Measurements from ENCODE around the gene USP48. TPM values are rescaled to one million over a fixed set of nuclear protein-coding genes. Genes with fewer than 3 reads are reported as not detected.
"Not testable (repeated sequence)": the region's sequence is repeated elsewhere in the genome, so short reads cannot be mapped to it uniquely, and the experiment has no call there.

USP48 gene, protein sequence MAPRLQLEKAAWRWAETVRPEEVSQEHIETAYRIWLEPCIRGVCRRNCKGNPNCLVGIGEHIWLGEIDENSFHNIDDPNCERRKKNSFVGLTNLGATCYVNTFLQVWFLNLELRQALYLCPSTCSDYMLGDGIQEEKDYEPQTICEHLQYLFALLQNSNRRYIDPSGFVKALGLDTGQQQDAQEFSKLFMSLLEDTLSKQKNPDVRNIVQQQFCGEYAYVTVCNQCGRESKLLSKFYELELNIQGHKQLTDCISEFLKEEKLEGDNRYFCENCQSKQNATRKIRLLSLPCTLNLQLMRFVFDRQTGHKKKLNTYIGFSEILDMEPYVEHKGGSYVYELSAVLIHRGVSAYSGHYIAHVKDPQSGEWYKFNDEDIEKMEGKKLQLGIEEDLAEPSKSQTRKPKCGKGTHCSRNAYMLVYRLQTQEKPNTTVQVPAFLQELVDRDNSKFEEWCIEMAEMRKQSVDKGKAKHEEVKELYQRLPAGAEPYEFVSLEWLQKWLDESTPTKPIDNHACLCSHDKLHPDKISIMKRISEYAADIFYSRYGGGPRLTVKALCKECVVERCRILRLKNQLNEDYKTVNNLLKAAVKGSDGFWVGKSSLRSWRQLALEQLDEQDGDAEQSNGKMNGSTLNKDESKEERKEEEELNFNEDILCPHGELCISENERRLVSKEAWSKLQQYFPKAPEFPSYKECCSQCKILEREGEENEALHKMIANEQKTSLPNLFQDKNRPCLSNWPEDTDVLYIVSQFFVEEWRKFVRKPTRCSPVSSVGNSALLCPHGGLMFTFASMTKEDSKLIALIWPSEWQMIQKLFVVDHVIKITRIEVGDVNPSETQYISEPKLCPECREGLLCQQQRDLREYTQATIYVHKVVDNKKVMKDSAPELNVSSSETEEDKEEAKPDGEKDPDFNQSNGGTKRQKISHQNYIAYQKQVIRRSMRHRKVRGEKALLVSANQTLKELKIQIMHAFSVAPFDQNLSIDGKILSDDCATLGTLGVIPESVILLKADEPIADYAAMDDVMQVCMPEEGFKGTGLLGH
- polyA plus RNA-seq (ENCODE audit: insufficient read length in 12 of 12): 10 to 100 TPM in 11 of 12 donors, not detected in 1; 38.1 to 72.3 (median 52.6) TPM
- long read RNA-seq, donor 1, full-length matches to known transcripts: 6 of 6 reads
- long read RNA-seq, donor 1, partial matches to known transcripts: 0 of 6 reads
- long read RNA-seq, donor 1, other reads (novel, unspliced or antisense): 0 of 6 reads
- long read RNA-seq, donor 2, full-length matches to known transcripts: 2 of 2 reads
- long read RNA-seq, donor 2, partial matches to known transcripts: 0 of 2 reads
- long read RNA-seq, donor 2, other reads (novel, unspliced or antisense): 0 of 2 reads
- long read RNA-seq, donor 3, full-length matches to known transcripts: 3 of 3 reads
- long read RNA-seq, donor 3, partial matches to known transcripts: 0 of 3 reads
- long read RNA-seq, donor 3, other reads (novel, unspliced or antisense): 0 of 3 reads
- long read RNA-seq, donor 4: 0 reads
- long read RNA-seq, donor 5, full-length matches to known transcripts: 7 of 13 reads
- long read RNA-seq, donor 5, partial matches to known transcripts: 6 of 13 reads
- long read RNA-seq, donor 5, other reads (novel, unspliced or antisense): 0 of 13 reads
- long read RNA-seq, donor 6, partial matches to known transcripts: 0 of 3 reads
- long read RNA-seq, donor 6, other reads (novel, unspliced or antisense): 0 of 3 reads
- long read RNA-seq, donor 7, partial matches to known transcripts: 0 of 1 reads
- long read RNA-seq, donor 7, other reads (novel, unspliced or antisense): 0 of 1 reads
- long read RNA-seq, donor 8, partial matches to known transcripts: 0 of 3 reads
- long read RNA-seq, donor 8, other reads (novel, unspliced or antisense): 0 of 3 reads
- long read RNA-seq, donor 9, partial matches to known transcripts: 0 of 1 reads
- long read RNA-seq, donor 9, other reads (novel, unspliced or antisense): 0 of 1 reads
- long read RNA-seq, donor 10, partial matches to known transcripts: 6 of 6 reads
- long read RNA-seq, donor 10, other reads (novel, unspliced or antisense): 0 of 6 reads
- long read RNA-seq, donor 11, partial matches to known transcripts: 6 of 6 reads
- long read RNA-seq, donor 11, other reads (novel, unspliced or antisense): 0 of 6 reads

DNA sequence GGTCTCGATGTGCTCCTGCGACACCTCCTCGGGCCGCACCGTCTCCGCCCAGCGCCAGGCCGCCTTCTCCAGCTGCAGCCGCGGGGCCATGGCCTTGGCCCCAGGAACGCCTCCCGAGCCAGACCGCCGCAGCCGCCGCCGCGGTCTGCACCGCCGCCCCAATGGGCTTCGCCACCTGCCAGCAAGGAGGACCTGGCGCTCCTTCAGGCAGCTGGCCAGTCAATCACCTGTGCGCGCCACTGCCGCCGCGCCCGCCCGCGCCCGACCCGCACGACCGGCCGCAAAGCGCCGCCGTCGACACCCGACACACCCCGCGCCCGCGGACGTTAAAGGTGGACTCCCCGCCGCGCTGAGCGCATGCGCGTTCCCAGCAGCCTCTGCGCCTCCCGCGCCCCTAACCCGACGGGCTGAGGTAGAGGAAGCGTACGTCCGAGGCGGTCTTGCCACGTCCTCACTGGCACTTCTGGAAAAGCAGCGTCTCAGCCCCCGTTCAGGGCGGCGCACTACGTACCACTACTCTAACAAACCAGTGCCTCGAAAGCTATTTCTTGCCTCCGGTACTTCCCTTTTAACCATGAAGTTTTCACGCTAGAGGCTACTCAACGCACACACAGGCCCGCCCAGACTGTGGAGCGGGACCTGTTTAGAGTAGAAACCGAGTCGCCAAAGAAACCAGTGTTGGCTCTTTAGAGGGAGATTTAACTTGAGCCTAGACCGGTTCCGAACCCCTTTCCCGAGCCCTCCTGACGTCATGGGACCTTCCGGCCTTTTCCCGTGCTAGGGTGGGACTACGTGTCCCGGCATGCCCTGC lies at the start of gene USP48:
Gene USP48, minus strand, starts transcription at position 282 of the 811 bp plus-strand sequence. Its CDS starts 192 bp downstream, at position 90.
- DNase-seq: peak; percentile 98

DNA sequence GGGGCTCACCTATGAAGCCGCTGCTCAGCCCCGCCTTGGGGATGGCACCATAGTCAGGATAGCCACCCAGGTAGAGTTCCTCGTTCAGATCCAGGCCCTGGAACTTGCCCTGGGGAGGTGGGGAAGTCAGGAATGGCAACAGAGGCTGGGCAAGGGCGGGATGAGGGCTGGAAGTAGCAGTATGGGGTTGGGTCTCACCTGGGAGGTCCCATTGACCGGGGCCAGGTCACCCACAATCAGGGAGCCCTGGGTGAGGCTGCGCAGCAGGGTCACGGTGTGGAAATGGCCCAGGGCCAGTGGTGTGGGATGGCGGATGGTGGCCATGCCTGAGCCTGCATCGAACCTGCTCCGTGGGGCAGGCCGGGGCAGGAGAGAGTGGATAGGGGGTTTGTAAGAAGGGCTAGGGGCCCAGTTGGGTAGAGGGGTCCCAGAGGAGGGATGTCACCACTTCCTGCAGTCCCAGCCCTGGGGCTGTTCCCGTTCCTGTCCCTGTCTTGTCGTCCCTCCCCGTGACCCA lies 48.6 kb upstream of the USP48 start:
- DNase-seq: no peak

DNA sequence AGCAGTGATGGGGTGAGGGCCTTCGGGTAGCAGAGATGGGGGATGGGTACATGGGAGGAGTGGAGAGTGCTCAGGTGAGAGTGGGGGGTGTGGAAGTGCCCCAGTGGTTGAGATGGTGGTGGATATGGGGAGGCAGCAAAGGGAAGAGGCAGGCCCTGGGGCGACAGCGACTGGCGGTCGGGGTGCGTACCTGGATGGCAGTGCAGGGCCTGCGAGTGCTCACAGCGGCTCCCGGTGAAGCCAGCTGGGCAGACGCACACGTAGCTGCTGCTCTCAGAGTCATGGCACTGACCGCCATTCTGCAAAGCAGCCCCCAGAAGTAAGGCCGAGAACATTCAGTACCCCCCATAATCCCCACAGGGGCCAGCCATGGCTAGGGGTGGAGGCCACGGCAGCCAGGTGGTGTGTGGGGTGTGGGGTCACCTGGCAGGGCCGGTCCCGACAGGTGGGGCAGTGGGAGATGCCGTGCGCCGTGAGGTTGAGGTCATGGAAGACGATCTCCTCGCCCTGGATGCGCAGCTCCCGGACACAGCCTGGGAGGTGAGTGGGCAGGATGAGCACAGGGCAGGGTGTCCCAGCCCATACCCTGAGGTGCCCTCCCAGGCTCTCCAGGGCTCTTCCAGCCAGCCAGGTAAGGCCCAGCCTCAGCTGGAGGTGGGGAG lies 48.0 kb upstream of the USP48 start:
- no peak for DNase-seq

DNA sequence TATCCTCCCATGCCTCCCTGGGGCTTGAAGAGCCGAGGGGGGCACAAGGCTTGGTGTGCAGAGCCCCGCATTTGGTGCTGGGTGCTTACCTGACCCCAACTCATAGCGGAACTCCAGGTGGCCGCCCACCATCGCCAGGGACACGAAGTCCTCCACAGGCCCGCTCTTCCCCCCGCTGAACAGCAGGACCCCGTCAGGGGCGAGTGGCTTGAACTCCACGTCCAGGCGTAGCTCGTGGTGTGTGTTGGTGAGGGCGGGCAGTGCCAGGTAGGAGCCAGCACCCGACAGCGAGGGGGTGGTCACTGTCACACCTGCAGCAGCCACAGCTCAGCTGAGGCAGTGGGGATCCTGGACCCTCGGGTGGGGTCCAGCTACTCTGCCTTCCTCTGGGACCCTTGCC lies 46.3 kb upstream of the USP48 start:
- DNase-seq: no peak

DNA sequence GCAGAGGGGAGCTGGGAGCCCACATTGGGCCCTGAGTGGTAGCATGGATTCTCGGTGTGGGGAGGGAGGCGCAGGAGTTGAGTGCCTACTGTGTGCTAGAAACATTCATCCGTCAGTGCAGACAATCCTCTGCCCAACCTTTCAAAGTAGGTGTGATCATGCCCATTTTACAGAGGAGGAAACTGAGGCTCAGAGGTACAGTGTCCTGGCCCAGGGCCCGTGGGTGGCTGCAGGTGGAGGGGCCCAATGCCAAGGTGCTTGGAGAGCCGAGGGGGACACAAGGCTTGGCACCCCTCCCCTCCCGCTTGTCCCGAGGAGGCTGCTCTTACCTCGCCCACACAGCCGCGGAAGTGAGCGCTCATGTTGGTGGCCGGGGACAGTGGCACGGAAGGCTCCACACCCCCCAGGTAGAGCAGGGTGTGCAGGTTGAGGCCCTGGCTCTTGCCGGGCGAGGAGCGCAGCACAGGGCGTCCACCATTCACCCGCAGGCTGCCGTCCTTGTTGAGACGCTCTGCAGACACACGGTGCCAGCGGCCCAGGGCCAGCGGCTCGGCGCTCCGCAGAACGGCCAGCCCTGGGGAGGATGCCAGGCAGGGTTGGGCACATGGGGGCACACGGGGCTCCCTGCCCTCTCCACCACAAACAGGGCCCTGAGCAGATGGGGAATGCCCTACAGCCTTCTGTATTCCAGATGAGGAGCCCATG lies 45.7 kb upstream of the USP48 start:
- no peak for DNase-seq

DNA sequence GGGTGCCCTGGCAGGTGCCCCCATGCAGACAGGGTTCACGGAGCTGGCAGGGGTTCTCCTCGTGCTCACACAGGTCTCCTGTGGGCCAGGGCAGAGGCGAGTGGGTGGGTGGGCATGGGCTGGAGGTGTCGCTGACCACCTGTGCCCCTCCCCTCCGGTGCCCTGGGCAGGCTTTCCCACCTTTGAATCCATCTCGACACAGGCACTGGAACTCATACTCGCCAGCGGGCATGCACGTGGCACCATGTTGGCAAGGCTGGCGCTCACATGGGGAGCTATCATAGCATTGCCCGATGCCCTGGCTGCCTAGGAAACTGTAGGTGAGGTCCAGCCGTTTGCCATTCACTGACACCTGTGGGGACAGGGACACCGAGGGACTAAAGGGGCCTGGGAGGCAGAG lies 45.1 kb upstream of the USP48 start:
- no peak for DNase-seq

DNA sequence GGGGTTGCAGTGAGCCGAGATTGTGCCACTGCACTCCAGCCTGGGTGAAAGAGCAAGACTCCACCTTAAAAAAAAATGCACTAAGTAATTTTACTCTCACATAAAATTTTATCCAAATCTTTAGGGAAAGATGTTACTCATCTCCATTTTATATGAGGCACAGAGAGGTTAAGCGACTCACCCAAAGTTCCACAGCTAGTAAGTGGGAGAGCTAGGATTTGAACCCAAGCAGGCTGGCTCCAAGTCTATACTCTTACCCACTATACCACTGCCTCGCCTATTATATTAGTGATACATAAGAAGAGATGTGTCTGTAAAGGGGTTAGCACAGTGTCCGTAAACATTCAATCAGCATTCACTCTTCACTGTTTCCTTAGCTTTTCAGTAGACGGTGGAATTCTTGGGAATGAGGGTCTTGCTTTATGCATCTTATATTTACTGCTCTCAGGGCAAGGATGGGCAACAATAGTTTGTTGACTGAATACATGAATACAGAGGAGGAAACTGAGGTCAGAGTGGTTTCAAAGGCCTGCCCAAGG lies 44.3 kb upstream of the USP48 start:
- DNase-seq: no peak

DNA sequence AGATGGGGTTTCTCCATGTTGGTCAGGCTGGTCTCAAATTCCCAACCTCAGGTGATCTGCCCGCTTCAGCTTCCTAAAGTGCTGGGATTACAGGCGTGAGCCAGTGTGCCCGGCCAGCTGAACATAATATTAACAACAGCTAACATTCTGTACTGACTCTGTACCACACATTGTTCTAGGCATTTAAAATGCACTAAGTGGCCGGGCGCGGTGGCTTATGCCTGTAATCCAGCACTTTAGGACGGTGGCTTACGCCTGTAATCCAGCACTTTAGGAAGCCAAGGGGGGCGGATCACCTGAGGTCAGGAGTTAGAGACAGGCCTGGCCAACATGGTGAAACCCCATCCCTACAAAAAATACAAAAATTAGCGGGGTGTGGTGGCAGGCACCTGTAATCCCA lies 43.7 kb upstream of the USP48 start:
- DNase-seq: not testable (repeated sequence)

DNA sequence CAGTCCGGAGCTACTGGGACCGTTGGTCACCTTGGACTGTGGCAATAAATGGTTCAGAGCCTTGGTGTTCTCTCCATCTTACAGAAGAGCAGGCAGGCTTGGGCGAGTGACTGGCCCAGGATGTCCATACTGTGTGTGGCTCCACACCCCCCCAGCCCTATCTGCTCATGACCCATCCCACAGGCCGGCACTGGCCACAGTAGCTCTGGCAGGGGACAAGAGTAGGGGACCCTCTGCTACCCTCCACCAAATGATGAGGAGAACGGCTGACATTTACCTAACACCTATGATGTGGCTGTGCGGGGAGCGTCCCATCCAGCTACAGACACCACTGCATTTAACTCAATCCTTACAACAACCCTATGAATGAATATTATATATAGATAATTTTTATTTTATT lies 42.4 kb upstream of the USP48 start:
- no peak for DNase-seq

DNA sequence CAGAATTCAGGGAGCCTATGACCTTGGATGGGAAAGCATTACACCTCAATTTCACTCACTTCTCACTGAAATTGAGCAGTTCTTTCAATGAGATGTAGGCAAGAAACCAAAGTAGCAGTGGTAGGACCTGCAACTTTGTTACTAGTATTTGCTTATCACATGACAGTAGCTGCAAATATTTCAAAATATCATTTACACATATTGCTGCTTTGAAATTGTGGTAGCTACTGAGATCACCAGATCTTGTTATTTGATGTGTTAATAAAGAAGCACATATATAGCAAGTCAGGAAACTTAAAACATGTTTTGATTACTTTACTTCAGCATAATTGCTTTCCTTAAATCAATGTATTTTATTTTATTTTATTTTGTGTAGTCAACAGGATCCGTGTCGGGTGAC lies 42.0 kb upstream of the USP48 start:
- no peak for DNase-seq

DNA sequence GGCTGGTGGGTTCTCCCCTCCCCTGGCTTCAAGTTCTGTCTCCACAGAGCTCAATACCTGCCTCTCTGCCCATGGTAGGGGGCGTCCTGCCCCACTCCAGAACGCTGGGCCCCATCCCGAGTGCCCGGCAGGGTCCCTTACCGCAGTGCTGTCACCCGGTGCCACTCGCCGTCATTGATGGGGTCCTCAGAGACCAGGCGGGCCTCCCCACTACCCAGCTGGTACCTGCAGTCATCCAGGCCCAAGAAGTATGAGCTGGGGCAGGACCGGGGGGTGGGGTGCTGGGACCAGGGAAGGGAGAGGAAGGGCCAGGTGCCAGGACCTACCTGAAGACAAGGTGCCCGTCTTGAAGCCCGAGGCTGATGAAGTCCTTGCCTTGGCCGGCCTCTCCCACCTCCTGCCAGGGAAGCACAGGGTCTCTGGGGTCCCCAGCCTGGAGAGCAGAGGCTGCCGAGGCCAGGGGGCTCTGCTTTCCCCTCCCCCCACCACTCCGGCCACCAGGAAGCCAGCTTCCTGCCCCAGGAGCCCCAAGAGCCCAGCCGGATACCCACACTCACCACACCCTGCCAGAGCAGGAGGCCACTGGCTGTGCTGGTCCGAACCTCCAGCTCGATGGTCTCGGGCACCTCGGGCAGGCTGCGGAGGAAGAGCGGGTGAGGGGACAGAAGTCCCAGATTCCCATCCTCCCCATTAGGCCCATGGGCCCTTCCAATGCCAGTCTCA lies 41.2 kb upstream of the USP48 start:
- no peak for DNase-seq

DNA sequence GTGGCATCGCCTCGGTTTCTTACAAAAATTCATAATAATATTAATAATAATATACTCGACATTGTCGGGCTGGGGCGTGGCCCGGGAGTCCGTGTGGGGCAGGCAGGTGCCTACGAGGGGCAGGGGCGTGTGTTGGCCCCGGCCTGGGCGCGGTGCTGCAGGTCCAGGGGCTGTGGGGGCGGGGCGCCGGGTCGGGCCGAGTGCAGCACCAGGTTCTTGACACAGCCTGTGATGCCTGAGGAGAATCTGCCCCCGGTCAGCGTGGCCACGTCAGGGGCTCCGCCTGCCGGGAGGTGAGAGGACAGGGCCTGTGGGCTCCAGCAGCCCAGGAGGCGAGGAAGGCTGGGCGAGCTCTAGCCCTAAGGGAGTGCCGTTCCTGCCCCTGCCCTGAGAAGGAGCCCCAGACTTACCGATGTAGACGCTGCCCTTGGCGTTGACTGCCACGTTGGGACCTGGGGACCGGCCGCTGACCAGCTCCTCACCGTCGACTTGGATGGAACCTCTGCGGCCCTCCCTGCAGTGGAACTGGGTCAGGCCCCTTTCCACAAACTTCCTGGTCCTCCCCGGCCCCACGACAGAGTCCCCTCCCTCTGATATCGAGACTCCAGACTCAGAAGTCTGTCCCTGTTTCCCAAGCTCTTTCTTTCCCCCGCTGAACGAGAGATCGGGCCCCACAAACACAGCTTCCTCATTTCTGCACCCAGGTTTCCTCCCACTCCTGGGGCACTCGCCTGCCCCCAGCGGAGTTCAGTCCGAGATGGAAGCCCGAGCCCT lies 40.4 kb upstream of the USP48 start:
- no peak for DNase-seq

DNA sequence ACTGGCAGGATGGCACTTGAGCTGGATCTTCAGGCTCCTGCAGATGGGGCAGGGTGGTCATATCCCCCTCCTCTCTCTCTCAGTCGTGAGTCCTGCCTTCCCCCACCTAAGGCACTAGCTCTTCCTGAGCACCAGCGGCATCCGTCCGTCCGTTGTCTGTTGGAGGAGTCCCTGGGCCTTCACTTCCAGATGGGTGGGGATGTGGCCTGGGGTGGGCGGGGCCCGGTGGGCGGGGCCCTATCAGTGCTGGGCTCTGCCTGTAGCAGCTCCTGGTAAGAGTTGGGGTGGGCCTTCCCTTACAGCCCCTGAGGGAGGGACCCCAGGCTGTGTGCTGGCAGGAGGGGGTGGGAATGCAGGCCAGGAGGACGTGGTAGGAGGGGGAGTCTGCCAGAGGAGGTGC lies 39.4 kb upstream of the USP48 start:
- DNase-seq: no peak

DNA sequence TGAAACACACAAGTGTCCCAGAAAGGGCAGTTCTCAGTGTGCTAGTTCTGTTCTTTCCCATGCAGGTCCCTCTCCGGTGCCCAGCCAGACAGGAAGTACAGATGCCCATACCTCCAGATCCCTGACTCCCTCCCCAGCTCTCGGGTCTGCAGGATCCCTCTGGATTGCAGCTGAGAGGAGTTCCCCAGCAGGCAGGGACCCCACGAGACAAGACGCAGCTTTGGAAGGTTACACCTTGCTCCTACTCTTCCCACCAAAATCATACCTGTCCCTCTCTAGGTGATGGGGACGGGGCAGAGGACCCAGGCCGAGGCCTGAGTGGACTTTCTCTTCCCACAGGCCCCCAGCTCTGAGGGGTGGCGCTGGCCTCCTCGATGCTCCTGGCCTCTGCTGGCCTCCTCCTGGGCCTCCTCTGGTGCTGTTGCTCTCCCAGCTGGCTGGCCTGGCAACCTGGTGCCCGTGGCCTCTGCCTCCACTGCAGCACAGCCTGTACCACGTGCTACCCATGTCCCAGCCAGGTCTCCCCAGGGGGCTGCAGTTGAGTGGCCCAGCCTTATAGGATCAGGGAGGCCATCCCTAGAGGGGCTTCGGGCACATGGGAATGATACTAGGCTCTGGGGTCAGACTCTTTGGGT lies 38.6 kb upstream of the USP48 start:
- DNase-seq: no peak

DNA sequence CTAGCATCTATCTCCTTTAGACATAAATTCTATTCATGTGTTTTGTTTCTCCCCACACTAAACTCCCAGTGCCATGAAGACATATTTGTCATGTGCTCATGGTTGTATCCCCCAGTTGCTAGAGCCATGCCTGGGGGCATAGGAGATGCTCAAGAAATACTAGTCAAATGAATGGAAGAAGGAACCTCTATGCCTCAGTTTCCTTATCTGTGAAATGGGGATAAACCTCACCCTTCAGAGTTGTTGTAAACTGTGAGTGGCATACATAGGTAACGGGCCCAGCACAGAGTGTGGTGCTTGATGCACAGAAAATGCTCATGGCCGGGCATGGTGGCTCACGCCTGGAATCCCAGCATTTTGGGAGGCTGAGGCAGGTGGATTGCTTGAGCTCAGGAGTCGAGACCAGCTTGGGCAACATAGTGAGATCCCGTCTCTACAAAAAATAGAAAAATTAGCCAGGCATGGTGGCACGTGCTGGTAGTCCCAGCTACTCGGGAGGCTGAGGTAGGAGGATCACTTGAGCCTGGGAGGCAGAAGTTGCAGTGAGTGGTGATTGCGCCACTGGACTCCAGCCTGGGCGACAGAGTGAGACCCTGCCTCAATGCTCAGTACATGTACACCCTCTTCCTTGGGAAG lies 37.8 kb upstream of the USP48 start:
- no peak for DNase-seq
